Measurements from ENCODE around the gene NAT9.

DNA sequence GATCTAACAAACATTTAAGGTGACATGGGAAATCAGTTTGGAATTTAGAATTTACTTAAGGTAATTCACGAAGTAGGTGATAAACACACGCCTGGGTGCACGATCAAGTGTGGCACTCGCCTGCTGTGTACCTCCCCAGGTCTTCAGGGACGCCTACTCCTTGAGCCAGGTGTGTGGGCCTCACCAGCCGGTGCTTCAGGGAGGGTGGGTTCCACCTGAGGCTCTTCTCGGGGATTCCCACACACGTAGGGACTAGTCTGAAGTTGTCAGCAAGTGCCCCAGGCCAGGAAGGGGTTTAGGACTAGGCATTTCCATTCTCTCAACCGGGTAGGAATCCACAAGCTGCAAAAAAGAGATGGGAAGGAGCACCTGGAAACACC lies 9.8 kb upstream of the NAT9 start:
- no peak for TF ChIP-seq EZH2 (IDR thresholded peaks at IDR 0.05; ENCODE audit: low read length, missing control alignments)
- TF ChIP-seq, protein P1, sequence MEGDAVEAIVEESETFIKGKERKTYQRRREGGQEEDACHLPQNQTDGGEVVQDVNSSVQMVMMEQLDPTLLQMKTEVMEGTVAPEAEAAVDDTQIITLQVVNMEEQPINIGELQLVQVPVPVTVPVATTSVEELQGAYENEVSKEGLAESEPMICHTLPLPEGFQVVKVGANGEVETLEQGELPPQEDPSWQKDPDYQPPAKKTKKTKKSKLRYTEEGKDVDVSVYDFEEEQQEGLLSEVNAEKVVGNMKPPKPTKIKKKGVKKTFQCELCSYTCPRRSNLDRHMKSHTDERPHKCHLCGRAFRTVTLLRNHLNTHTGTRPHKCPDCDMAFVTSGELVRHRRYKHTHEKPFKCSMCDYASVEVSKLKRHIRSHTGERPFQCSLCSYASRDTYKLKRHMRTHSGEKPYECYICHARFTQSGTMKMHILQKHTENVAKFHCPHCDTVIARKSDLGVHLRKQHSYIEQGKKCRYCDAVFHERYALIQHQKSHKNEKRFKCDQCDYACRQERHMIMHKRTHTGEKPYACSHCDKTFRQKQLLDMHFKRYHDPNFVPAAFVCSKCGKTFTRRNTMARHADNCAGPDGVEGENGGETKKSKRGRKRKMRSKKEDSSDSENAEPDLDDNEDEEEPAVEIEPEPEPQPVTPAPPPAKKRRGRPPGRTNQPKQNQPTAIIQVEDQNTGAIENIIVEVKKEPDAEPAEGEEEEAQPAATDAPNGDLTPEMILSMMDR (conservative IDR thresholded peaks at IDR 0.05 in 1 of 2, IDR thresholded peaks at IDR 0.05 in 1 of 2; ENCODE audit: low read depth in 1 of 2, low read length in 2 of 2) = no peak
